ENCODE results near the gene SPOPL. TPM values are rescaled to one million over a fixed set of nuclear protein-coding genes. Genes with fewer than 3 reads are reported as not detected.

The SPOPL gene
- total and polyA plus RNA-seq, 9 of the 15 experiments (the other 6 are each of a cell fraction or from before 2014, with no cell fraction given): 0.53 to 6.1 (median 4.1) TPM

DNA sequence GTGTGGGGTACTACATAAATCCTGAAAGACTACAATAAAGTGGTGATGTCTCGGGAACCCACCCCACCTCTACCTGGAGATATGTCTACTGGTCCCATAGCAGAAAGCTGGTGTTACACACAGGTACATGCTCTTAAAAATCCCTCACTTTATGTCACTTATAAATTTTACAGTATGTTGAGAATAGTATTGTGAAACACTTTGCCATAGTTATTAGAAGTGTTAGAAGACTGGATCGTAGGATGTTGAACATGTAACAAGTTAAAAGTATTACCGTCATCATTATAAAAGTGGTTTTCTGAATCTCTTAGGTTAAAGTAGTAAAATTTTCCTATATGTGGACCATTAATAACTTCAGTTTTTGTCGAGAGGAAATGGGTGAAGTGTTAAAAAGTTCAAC is 48.6 kb downstream of the SPOPL start:
- Histone ChIP-seq H3K9me1 (ENCODE audit: control insufficient read depth, insufficient read depth, low read length) (no peaks in the 10 kb centered on the region), H3K36me3 (ENCODE audit: control insufficient read depth, insufficient read depth, low read length) (no peaks in the 10 kb centered on the region; the same call in 2 of the 3 replicates), H3K4me2 (ENCODE audit: insufficient read depth, low read length) (no peak overlapping the region), H3K4me3 (no peak overlapping the region), H3K9me3 (replicated peaks; ENCODE audit: control insufficient read depth, insufficient read depth, low read depth, low read length) (no peaks in the 10 kb centered on the region), H3K27ac (ENCODE audit: extremely low read depth, low read depth, low read length) (no peak overlapping the region), H3K27me3 (ENCODE audit: control insufficient read depth in 2 of 2, insufficient read depth in 2 of 2, low read length in 2 of 2) (no peaks in the 10 kb centered on the region), H3K4me1 (replicated peaks in 1 of 2; ENCODE audit: control insufficient read depth in 2 of 2, insufficient read depth in 2 of 2, low read length in 2 of 2) (no peaks in the 10 kb centered on the region; a peak in 1 of 5 replicates), H3K79me2 (ENCODE audit: control insufficient read depth, insufficient read depth, low read length) (peaks cover 4% of the 10 kb centered on the region; the same call in 1 of the 3 replicates), H2AFZ (ENCODE audit: low read depth, low read length) (no peak overlapping the region), H3K9ac (ENCODE audit: insufficient read depth in 1 of 2, low read depth in 2 of 2, low read length in 2 of 2) (no peak overlapping the region), H4K20me1 (replicated peaks; ENCODE audit: control insufficient read depth, insufficient read depth, low read length) (no peaks in the 10 kb centered on the region)
- CTCF ChIA-PET (ENCODE audit: low intra/inter-chr PET ratio): no interaction called here
- WGBS (ENCODE audit: insufficient coverage, low coverage, missing lambda C conversion rate): 81% methylated on average over 4 of the region's 4 CpGs
- TF ChIP-seq TEAD2 (tag; IDR thresholded peaks at IDR 0.05) (no peak), CEBPB (tag; IDR thresholded peaks at IDR 0.05) (peak; percentile 25; the same call in 1 of the 2 replicates), KLF10 (CRISPR knock-in tag; IDR thresholded peaks at IDR 0.05) (no peak), ZNF197 (CRISPR knock-in tag; IDR thresholded peaks at IDR 0.05; ENCODE audit: low read depth) (no peak)
- TF ChIP-seq, protein P1, sequence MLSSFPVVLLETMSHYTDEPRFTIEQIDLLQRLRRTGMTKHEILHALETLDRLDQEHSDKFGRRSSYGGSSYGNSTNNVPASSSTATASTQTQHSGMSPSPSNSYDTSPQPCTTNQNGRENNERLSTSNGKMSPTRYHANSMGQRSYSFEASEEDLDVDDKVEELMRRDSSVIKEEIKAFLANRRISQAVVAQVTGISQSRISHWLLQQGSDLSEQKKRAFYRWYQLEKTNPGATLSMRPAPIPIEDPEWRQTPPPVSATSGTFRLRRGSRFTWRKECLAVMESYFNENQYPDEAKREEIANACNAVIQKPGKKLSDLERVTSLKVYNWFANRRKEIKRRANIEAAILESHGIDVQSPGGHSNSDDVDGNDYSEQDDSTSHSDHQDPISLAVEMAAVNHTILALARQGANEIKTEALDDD (IDR thresholded peaks at IDR 0.05): no peak
- no TSS peak for BruUV-seq (replicated peaks)
- intact Hi-C loops (cut with micrococcal nuclease): no loop called here
- DNase-seq (ENCODE audit: extremely low read depth in 1 of 4, low spot score in 3 of 4): no peak
- no peak for ATAC-seq
- in situ Hi-C loops (cut with MboI): no loop called here
- FAIRE-seq: no peak
- POLR2A ChIA-PET: no interaction called here
